GM21619 (cell line): ENCODE data around the gene PTPRN2.
"Not testable (repeated sequence)": the region's sequence is repeated elsewhere in the genome, so short reads cannot be mapped to it uniquely, and the experiment has no call there.

Experiments
- ATAC-seq: cut with Tn5 transposase; IDR thresholded peaks from one replicate; pipeline ENCODE4 v1.9.1; 2021; ENCODE audit not compliant: unreplicated experiment

The PTPRN2 gene

DNA sequence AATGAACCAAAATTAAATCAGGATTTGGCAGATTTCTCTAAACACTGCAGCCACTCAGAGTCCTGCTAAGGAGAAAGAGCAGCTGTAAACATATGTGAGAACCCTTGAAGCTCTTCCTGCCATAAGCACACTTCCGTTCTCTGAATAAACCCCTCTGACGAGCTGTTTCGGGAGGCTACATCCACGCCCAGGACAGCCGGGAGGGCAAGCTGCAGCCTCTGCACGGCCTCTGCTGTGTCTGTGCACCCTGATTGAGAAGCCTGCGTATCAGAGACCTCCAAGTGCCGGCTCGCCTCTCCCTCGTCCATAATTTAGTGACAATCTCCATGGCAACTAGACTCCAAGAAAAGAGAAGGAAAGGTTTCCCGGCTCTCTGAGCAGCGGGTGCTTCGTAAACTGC lies 114.4 kb downstream of the PTPRN2 start:
- no peak for ATAC-seq

GRCh38 chr7:158472596-158472995 lies 115.0 kb downstream of the PTPRN2 start:
- ATAC-seq = no peak

DNA sequence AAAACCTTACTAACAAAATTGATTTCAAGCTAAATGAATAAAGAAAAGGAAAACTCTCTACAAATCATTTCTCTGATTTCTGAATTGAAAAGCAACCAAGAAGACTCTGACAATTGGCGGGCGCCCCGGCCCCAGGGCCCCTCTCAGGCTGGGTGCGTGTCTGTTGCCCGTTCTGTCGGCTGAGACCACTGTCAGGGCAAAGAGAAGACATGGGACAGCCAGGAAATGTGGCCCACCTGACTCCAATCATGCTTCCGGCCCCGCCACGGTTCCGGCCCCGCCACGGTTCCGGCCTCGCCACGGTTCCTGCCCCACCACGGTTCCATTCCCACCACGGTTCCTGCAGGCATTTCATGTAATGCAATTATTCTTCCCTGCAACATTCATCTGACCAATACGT lies 115.9 kb downstream of the PTPRN2 start:
- ATAC-seq = no peak

- ATAC-seq = no peak
Measured at GRCh38 chr7:158470336-158470735, 117.3 kb downstream of the PTPRN2 start.

DNA sequence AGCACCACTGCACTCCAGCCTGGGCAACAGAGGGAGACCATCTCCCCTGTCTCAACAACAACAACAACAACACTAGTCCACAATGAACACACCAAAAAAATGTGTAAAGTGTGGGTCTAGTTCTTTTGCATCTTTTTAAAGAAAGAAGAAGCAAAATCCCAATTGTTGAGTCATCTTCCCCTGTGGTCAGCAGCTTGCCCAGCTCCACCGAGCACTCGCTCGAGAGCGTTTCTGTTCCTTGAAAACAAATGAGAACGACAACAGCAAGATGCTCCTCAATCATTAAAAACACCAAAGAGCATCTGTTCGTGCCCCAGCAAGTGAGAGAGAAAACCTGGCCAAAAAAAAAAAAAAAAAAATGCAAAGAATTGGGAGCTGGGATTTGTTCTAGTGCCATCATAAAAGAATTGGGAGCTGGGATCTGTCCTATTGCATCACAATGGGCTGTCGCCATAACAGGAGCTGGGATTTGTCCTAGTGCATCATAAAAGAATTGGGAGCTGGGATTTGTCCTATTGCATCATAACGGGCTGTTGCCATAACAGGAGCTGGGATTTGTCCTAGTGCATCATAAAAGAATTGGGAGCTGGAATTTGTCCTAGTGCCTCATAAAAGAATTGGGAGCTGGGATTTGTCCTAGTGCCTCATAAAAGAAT lies 118.1 kb downstream of the PTPRN2 start:
- ATAC-seq = no peak

- no peak for ATAC-seq
Measured at GRCh38 chr7:158468700-158469296, 118.8 kb downstream of the PTPRN2 start.

DNA sequence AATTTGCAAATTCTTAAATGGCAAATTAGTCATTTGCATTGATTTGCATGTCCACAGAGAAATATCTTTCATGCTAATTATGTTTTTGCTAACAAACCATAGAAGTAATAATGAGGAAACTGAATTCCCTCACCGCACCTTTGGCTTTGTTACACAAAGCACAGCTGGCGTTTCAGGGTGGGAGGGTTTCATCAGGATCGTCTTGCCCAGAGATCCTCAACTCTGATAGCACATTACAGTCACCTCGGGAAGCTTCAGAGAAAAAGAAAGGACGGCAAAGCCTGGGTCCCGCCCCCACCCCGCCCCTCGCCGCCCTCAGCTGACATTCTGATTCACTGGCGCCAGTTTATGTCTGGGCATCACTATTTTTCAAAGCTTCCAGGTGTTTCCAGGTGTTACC lies 119.4 kb downstream of the PTPRN2 start:
- no peak for ATAC-seq

DNA sequence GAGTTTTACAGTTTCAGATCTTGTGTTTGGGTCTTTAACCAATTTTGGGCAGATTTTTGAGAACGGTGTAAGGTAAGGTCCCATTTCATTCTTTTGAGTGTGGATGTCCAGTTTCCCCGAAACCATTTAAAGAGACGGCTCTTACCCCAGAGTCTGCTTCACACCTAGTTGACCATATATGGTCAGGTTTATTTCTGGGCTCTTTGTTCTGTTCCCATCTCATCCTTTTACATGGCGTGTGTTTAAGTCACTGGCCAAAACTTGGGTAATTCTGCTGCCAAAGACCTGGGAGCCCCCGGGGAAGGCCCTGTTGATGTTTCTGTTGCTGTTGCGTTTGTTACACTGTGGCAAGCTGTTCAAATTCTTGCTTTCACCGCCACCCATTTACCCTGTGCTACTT lies 120.1 kb downstream of the PTPRN2 start:
- ATAC-seq = no peak

- ATAC-seq = no peak
Measured at GRCh38 chr7:158463317-158463716, 124.3 kb downstream of the PTPRN2 start.

DNA sequence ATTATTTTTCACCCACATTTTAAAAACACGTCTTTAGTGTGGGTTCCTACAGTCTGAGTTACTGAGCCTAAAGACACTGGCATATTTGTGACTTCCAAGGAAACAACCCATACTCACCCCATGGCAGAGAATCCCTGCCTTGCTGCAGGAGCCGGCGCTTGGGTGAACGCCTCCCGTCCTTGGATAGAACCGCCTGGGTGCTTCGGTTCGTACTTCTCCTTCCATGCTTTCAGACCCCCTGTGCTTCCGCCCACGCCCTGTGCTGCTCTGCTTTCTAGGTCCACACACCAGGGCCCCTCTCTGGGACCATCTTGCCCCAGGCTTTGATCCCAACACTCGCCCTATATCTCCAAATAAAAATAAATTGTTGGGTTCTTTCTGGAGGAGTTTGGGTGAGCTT lies 125.8 kb downstream of the PTPRN2 start:
- no peak for ATAC-seq

- no peak for ATAC-seq
Measured at GRCh38 chr7:158460665-158461064, 127.0 kb downstream of the PTPRN2 start.

DNA sequence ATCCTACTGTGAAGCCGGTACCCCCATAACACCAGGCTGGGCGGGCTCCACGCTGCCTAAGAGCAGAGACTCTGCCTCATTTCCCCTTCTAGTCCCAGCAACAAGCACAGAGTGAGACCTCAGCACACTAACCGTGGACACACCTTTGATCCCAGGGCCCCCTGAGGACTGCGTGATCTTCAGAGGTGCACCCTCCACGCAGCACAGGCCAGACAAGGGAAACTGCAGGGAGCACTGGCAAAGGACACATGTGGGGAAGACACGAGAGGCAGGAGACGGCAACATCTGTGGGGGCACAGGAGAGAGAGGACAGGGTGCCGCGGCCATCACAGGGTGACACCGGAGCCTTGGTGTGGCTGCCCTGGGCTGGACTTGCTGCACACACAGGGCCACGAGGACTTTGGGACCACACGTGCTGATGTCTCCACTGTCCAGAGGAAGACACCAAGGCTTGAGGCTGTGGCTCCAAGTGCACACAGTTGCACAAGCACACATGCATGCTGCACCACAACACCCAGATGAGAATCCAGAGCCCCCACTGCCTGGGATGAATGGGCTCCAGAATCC lies 128.8 kb downstream of the PTPRN2 start:
- no peak for ATAC-seq

DNA sequence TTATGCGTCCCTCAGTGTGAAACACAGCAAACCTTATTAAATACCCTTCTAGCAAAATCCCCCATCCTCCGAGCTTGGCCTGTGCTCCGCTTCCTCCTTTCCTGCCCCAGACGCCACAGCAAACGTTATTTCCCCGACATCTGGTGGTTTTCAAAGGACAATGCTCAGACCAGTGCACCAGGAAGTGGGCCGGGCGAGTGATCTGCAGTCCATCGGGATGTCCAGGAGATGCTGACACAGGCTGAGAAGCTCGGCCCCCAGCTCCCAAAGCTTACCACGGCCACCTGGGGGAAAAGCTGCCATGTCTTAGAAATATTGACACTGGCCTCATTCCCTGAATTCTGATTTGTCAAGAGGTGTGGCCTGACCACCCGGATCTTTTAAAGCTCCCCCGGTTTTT lies 129.5 kb downstream of the PTPRN2 start:
- no peak for ATAC-seq

GRCh38 chr7:158457586-158457985 lies 130.0 kb downstream of the PTPRN2 start:
- not testable (repeated sequence) for ATAC-seq

DNA sequence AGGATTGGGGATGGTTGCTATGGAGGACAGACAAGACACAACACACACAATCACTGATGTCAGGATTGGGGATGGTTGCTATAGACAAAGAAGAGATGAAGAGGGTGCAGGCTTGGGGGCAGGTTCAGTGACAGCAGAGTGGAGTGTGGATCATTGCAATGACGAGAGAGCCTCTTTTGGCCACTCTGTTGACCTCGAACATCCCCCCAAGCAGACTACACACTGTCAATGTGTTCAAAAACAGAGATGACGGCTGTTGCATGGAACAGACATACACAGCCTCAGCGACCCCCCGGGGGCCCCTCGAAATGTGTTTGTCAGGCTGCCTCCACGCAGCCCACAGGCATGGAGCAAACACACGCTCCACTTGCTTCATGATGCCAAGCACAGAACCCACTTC lies 133.0 kb downstream of the PTPRN2 start:
- ATAC-seq = no peak

GRCh38 chr7:158453663-158454062 lies 134.0 kb downstream of the PTPRN2 start:
- no peak for ATAC-seq

DNA sequence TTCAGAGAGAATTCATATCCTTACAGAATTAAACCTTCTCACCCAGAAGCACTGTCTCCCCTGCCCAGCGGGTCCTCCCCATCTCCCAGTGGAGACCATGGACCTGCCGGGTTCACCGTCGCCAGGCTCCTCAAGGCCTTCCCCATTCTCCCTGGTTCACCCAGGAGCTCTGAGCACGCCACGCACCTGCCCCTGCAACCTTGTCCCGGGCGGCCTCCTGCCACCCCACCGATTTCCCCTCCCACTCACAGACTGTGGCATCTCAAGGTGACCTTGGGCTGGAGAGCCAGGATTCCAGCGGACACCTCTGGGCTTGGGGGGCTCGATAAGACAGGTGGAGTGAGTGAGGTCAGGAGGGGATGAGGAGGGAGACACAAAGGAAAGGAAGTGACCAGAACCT lies 135.3 kb downstream of the PTPRN2 start:
- ATAC-seq = no peak

DNA sequence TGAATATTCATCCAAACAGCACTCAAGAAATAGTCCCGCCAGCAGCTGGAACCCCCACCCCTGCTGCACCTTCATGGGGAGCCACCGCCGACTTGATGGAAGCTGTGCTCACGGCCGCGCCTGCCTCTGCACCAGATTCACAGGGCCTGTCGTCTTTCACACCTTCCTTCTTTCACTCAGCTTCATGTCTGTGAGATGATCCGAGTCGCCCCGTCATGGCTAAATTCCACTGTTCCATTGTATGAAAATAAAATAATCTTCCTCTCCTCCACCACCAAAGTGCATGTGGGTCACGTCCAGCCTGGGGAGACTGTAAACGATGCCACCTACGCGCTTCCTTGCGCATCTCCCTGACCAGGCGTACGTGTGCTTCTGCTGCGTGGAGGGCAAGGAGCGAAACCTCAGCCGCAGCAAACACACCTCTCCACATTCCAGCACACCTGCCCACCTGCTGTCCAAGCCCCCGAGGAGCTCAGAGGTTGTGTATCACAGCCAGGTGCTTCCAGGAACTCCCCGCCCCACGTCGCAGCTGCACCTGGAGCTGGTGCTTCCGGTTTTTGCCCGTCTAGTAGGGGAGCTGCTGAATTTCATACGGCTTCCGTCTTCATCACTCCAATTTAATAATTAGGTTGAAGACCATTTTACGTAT lies 137.0 kb downstream of the PTPRN2 start:
- no peak for ATAC-seq

- ATAC-seq = no peak
Measured at GRCh38 chr7:158449942-158450341, 137.7 kb downstream of the PTPRN2 start.

DNA sequence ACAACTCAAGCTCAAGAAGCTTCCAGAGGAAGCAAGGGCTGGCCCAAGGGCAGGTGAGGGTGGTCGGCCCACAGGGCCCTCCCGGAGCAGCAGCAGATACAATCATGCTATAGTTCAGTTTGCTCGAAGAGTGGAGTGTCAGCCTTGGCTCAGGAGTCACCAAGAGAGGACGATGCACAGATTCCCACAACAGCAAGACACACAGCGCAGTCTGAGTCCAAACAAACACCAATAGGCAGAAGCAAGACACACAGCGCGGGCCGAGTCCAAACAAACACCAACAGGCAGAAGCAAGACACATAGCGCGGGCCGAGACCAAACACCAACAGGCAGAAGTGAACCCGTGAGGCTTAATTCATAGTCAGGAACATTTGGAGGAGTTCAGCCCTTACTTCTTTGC lies 138.4 kb downstream of the PTPRN2 start:
- no peak for ATAC-seq

- no peak for ATAC-seq
Measured at GRCh38 chr7:158448430-158449100, 139.1 kb downstream of the PTPRN2 start.
